Naive thymus-derived CD8-positive, alpha-beta T cell (primary cell): Measurements from ENCODE around the gene FTSJ3. TPM values are rescaled to one million over a fixed set of nuclear protein-coding genes. Genes with fewer than 3 reads are reported as not detected.

Experiments
- ATAC-seq, 2 donors: fragments of 150-1000 bp; cut with Tn5 transposase in 1 of 2; sonication (Bioruptor Pico), chemical (Tn5 transposase) in 1 of 2; 1 replicate in 1 of 2; 2 replicates in 1 of 2; pipeline ENCODE4 v1.10.0; 2021; ENCODE audit warnings: mild to moderate bottlenecking in 2 of 2, moderate library complexity in 2 of 2
- POLR2A ChIA-PET: fragments of 350-600 bp; sonication (Branson Sonifier 250); formaldehyde crosslinking; loops from one replicate; lab custom pipeline; 2021; ENCODE audit warnings: antibody characterized with exemption; lab: Charles Lee
- DNase-seq, 10 donors: peaks; one replicate each; pipeline versions ENCODE4 v3.0.0 to v3.0.0-alpha.2; 2020 to 2022
- H3K27ac Mint-ChIP-seq, 10 donors: one replicate each; pipeline ENCODE4 v1.8.0; 2020 to 2022; ENCODE audit warnings: mild to moderate bottlenecking in 10 of 10, mixed read lengths in 10 of 10, moderate library complexity in 4 of 10, inconsistent platforms in 1 of 10
- H3K27me3 Mint-ChIP-seq, 5 donors: one replicate each; pipeline ENCODE4 v1.8.0; 2021 to 2022; ENCODE audit warnings: mixed read lengths in 5 of 5
- H3K36me3 Mint-ChIP-seq, 3 donors: one replicate each; pipeline ENCODE4 v1.8.0; 2020 to 2022; ENCODE audit warnings: mixed read lengths in 3 of 3, mild to moderate bottlenecking in 2 of 3, inconsistent platforms in 1 of 3
- H3K4me1 Mint-ChIP-seq, 4 donors: one replicate each; pipeline ENCODE4 v1.8.0; 2021 to 2022; ENCODE audit warnings: mixed read lengths in 4 of 4
- H3K4me3 Mint-ChIP-seq, 10 donors: one replicate each; pipeline ENCODE4 v1.8.0; 2020 to 2022; ENCODE audit warnings: mild to moderate bottlenecking in 10 of 10, mixed read lengths in 10 of 10, moderate library complexity in 6 of 10, inconsistent platforms in 1 of 10
- H3K9me3 Mint-ChIP-seq, 9 donors: one replicate each; pipeline ENCODE4 v1.8.0; 2020 to 2022; ENCODE audit warnings: mixed read lengths in 9 of 9, mild to moderate bottlenecking in 3 of 9, inconsistent platforms in 1 of 9, moderate library complexity in 1 of 9
- polyA plus RNA-seq, 3 donors: library from polyadenylated mRNA; unstranded; fragments of 300-500 nt; fragmentation: Illumina TruSeq; gene quantifications; one replicate each; pipeline ENCODE4 v1.2.3, GENCODE V29; 2021
- total RNA-seq, 8 experiments: library from RNA in 2 of 8; stranded (reverse) in 2 of 8; gene quantifications; one replicate each; pipeline ENCODE4 v1.2.3 and lab custom pipeline; 2021 to 2026

Gene FTSJ3
- total and polyA plus RNA-seq, 5 experiments from 2014 or later: 16.8 to 75.7 (median 43.1) TPM

DNA sequence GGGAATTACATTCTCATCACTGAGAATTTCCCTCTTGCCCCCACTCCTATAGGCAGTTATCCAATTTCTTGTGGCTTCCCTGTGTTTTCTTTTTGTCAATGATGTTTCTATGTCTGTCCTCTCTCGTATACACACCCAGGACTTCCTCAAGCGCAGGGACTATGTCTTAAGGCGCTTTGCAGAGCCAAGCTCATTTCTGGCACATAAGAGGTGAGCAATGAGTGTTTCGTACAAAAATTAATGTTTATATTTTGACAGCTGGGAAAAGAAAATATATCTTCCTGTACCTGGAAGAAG, 52.5 kb downstream of the FTSJ3 start:
- peak in 3 of 10 donors; percentile 10 to 22 (median 14) for DNase-seq
- Mint-ChIP-seq H3K27me3 (no peaks in the 10 kb centered on the region), H3K27ac (peak overlapping the region; percentile 78 to 100 (median 99)), H3K9me3 (no peaks in the 10 kb centered on the region), H3K4me1 (peaks cover 32 to 80% (median 74%) of the 10 kb centered on the region in 4 donors), H3K36me3 (peaks cover 0 to 48% (median 0%) of the 10 kb centered on the region in 3 donors), H3K4me3 (peak overlapping the region; percentile 87 to 99 (median 96))
- POLR2A ChIA-PET: interaction anchor here (1.2 to 6.5 kb wide), 14 partner anchors 8 to 153 kb away, joined by 4 to 264 read pairs (median 22); partner anchors contain the start of genes LIMD2, MAP3K3, PSMC5 and SMARCD2
- ATAC-seq: no peak

DNA sequence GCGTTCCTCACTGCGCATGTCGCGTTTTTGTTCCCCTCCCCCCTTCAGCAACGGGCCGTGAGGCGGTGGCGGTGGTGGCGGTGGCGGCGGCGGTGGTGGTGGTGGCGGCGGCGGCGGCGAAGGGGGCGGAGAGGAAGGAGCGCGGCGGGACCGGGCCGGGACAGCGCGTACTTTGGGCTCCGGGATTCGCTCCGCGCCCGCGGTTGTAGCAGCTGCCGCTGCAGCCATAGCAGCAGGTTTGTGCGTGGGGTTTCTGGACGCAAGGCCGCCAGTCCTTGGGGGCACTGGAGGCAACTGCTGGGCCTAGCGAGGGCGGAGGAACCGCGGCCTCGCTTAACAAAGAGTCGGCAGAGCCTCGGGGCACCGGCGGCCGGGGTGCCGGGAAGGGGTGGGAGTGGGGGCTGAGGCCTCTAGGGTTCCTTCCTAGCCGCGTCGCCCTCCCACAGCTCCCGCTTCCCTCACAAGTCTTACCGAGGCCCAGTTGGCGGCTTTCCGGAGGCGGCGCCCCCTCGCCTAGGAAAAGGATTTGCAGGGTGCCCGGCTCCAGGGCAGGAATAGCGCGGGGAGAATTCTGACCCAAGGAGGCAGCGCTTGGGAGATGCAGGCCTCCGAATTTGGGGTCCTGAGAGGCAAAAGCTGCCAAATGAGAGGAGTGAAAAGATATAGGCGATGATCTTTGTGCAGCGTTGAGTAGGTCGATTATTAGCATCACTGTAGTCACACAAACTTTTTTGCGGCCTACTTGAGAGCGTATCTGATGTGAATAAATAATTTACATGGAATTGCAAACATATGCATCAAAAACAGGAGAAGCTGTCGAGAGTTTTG, 53.1 kb downstream of the FTSJ3 start, which contains the start of gene DDX42:
Gene DDX42 (plus strand): TSS at position 30 of the 828 bp plus-strand sequence. CDS start 12,880 bp downstream, outside the sequence.
- POLR2A ChIA-PET: interaction anchor here (0.5 to 6.5 kb wide), 34 partner anchors 9 to 732 kb away, joined by 3 to 264 read pairs (median 10); partner anchors contain the start of genes CEP95, DDX5, LIMD2 and MAP3K3
- ATAC-seq (peak; percentile 16 to 33), DNase-seq (peak in 3 of 10 donors; percentile 78 to 88 (median 83))
- Mint-ChIP-seq H3K36me3 (peaks cover 0 to 43% (median 0%) of the 10 kb centered on the region in 3 donors), H3K4me1 (peaks cover 29 to 79% (median 71%) of the 10 kb centered on the region in 4 donors), H3K27ac (peak within 1 kb of the TSS; percentile 91 to 100 (median 99)), H3K9me3 (no peaks in the 10 kb centered on the region), H3K4me3 (peak within 1 kb of the TSS; percentile 87 to 99 (median 96)), H3K27me3 (no peaks in the 10 kb centered on the region)

DNA sequence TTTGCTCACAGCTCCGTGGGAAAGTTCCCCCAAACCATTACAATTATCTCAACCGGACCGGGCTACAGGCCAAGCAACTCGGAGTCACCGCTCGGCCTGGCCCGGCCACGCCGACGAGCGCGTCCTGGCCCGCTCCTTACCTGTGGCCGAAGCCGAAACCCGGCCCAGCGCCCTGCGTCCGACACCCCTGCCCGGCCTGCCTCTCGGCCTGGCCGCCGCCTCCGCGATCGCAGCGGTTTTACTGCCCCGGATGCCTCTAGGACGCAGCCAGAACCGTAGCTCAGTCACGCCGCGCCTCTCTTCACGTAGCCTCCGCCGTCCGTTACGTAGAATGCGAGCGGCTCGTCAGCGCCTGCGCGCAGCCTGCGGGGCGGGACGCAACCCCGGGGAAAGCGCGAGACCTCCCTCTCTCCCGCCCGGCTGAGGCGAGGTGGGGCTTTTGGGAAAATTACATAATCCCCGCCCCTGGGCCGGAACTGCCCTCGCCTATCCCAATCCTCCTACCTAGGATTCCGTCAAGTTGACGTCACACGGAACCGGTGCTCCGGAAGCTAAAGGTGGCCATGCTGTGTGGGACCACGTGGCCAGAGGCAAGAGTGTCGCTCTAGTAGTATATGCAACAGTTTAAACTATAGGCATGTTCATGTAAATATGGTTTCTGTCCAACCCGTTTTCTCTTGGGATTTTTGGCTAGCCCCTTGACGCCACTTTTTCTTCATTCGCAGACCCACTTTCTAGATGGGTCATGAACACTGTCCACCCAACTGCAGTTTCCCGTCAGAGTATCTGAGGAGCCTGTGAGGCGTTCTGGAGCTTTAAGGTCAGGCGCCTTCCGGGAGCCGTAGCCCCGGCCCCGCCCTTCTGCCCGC, 54.0 kb downstream of the FTSJ3 start, which contains the start of gene CCDC47:
Gene CCDC47 (minus strand): TSS at position 326 of the 869 bp plus-strand sequence. CDS start 7,422 bp downstream, outside the sequence.
- POLR2A ChIA-PET: interaction anchor here (0.5 to 6.5 kb wide), 34 partner anchors 10 to 732 kb away, joined by 3 to 264 read pairs (median 10); partner anchors contain the start of genes CEP95, DDX5, LIMD2 and MAP3K3
- no peaks in the 10 kb centered on the region for H3K27me3 Mint-ChIP-seq
- no peaks in the 10 kb centered on the region for H3K9me3 Mint-ChIP-seq
- ATAC-seq (peak; percentile 86 to 88), DNase-seq (peak; percentile 94 to 99 (median 98))
- peaks cover 0 to 42% (median 0%) of the 10 kb centered on the region in 3 donors for H3K36me3 Mint-ChIP-seq
- H3K27ac Mint-ChIP-seq: peak within 1 kb of the TSS; percentile 91 to 100 (median 99)
- peak within 1 kb of the TSS; percentile 87 to 99 (median 96) for H3K4me3 Mint-ChIP-seq
- H3K4me1 Mint-ChIP-seq: peaks cover 30 to 81% (median 70%) of the 10 kb centered on the region in 4 donors

DNA sequence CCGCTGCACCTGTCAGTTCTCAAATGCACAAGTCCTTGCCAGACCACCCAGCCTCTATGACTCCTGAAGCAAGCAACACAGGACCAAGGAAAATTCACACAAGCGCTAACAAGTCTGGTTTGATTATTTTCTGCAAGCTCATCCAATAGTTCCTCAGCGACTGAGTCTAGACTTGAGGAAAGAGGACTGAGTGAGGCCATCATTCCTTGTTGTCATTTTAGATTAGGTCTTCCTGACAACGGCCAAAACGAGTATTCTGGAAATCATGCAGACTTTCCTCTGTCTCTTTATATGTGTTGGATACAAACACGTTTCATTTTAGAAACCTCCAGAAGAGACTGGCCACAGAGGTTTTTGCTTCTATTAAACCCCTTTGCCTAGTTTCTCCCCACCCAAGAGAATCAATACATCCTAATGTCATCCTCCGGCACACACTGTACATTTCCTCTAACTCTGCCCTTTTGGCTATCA, 54.6 kb downstream of the FTSJ3 start:
- H3K27me3 Mint-ChIP-seq: no peaks in the 10 kb centered on the region
- H3K4me3 Mint-ChIP-seq: peak overlapping the region; percentile 87 to 99 (median 96)
- DNase-seq (peak in 2 of 10 donors; percentile 19 to 28), ATAC-seq (peak in 1 of 2 donors; percentile 0)
- peaks cover 0 to 41% (median 0%) of the 10 kb centered on the region in 3 donors for H3K36me3 Mint-ChIP-seq
- POLR2A ChIA-PET: interaction anchor here (0.6 to 6.5 kb wide), 24 partner anchors 10 to 373 kb away, joined by 3 to 264 read pairs (median 10); partner anchors contain the start of genes LIMD2, MAP3K3, PSMC5 and SMARCD2
- peak overlapping the region; percentile 91 to 100 (median 99) for H3K27ac Mint-ChIP-seq
- peaks cover 28 to 81% (median 68%) of the 10 kb centered on the region in 4 donors for H3K4me1 Mint-ChIP-seq
- H3K9me3 Mint-ChIP-seq: no peaks in the 10 kb centered on the region

Other genes starting within 250 kb of the FTSJ3 start
- 10 to 100 TPM; 15.5 to 16.6 TPM for gene TACO1, start 226.8 kb downstream of the FTSJ3 start, total RNA-seq
- 10 to 100 TPM; 11.3 to 18.3 (median 17.5) TPM for gene TACO1, start 226.8 kb downstream of the FTSJ3 start, polyA plus RNA-seq
- gene MAP3K3, start 205.2 kb downstream of the FTSJ3 start, total RNA-seq: 10 to 100 TPM; 77.5 to 82.8 TPM
- gene MAP3K3, start 205.2 kb downstream of the FTSJ3 start, polyA plus RNA-seq: 10 to 100 TPM; 23.8 to 47.4 (median 24.7) TPM
- 100 to 1,000 TPM; 936 to 980 TPM for gene LIMD2, start 127.5 kb downstream of the FTSJ3 start, total RNA-seq
- gene LIMD2, start 127.5 kb downstream of the FTSJ3 start, polyA plus RNA-seq: 100 to 1,000 TPM; 390 to 700 (median 632) TPM
- 10 to 100 TPM; 57.0 to 57.1 TPM for gene STRADA, start 85.9 kb downstream of the FTSJ3 start, total RNA-seq
- 10 to 100 TPM; 17.8 to 24.5 (median 23.6) TPM for gene STRADA, start 85.9 kb downstream of the FTSJ3 start, polyA plus RNA-seq
- gene CCDC47, start 54.1 kb downstream of the FTSJ3 start, total RNA-seq: 10 to 100 TPM; 29.5 to 34.9 TPM
- 10 to 100 TPM; 21.8 to 34.8 (median 26.0) TPM for gene CCDC47, start 54.1 kb downstream of the FTSJ3 start, polyA plus RNA-seq
- gene DDX42, start 53.5 kb downstream of the FTSJ3 start, total RNA-seq: 100 to 1,000 TPM; 169 to 175 TPM
- 10 to 100 TPM in 2 of 3 donors, 1 to 10 TPM in 1; 8.9 to 18.5 (median 13.2) TPM for gene DDX42, start 53.5 kb downstream of the FTSJ3 start, polyA plus RNA-seq
- 100 to 1,000 TPM; 139 to 143 TPM for gene PSMC5, start 232 bp downstream of the FTSJ3 start, total RNA-seq
- 100 to 1,000 TPM; 173 to 214 (median 191) TPM for gene PSMC5, start 232 bp downstream of the FTSJ3 start, polyA plus RNA-seq
- 100 to 1,000 TPM; 105 to 110 TPM for gene SMARCD2, start 15.0 kb upstream of the FTSJ3 start, total RNA-seq
- 100 to 1,000 TPM in 1 of 3 donors, 10 to 100 TPM in 2; 65.9 to 112 (median 91.5) TPM for gene SMARCD2, start 15.0 kb upstream of the FTSJ3 start, polyA plus RNA-seq
- gene CSH2, start 46.0 kb upstream of the FTSJ3 start, total RNA-seq: not detected
- not detected for gene CSH2, start 46.0 kb upstream of the FTSJ3 start, polyA plus RNA-seq
- not detected for gene GH2, start 54.3 kb upstream of the FTSJ3 start, total RNA-seq
- gene GH2, start 54.3 kb upstream of the FTSJ3 start, polyA plus RNA-seq: not detected
- gene CSH1, start 68.9 kb upstream of the FTSJ3 start, total RNA-seq: not detected
- not detected for gene CSH1, start 68.9 kb upstream of the FTSJ3 start, polyA plus RNA-seq
- not detected for gene CSHL1, start 83.6 kb upstream of the FTSJ3 start, total RNA-seq
- gene CSHL1, start 83.6 kb upstream of the FTSJ3 start, polyA plus RNA-seq: not detected
- not detected for gene GH1, start 91.2 kb upstream of the FTSJ3 start, total RNA-seq
- not detected for gene GH1, start 91.2 kb upstream of the FTSJ3 start, polyA plus RNA-seq
- gene CD79B, start 104.7 kb upstream of the FTSJ3 start, total RNA-seq: 10 to 100 TPM; 40.0 to 42.8 TPM
- 10 to 100 TPM; 14.5 to 21.9 (median 21.3) TPM for gene CD79B, start 104.7 kb upstream of the FTSJ3 start, polyA plus RNA-seq
- gene SCN4A, start 145.3 kb upstream of the FTSJ3 start, total RNA-seq: under 1 TPM; 0.05 to 0.22 TPM
- gene SCN4A, start 145.3 kb upstream of the FTSJ3 start, polyA plus RNA-seq: not detected
- gene PRR29, start 170.7 kb upstream of the FTSJ3 start, total RNA-seq: under 1 TPM in 1 of 2 experiments, not detected in 1; 0.30 TPM
- gene PRR29, start 170.7 kb upstream of the FTSJ3 start, polyA plus RNA-seq: 1 to 10 TPM; 3.4 to 4.6 (median 3.7) TPM
- gene ICAM2, start 193.0 kb upstream of the FTSJ3 start, total RNA-seq: 10 to 100 TPM; 89.2 to 89.3 TPM
- gene ICAM2, start 193.0 kb upstream of the FTSJ3 start, polyA plus RNA-seq: 100 to 1,000 TPM; 218 to 306 (median 289) TPM